GM06990 (cell line): ENCODE measurements around the gene PES1.

Experiments
- DNase-seq: peaks from one replicate; pipeline ENCODE4 v3.0.0-alpha.2; 2011; ENCODE audit not compliant: insufficient read length; ENCODE audit errors: extremely low read depth
- H3K27me3 ChIP-seq: replicated peaks from 2 replicates; pipeline ENCODE4 v1.6.0; 2011; ENCODE audit warnings: low read length; ENCODE audit not compliant: control insufficient read depth, insufficient read depth
- H3K36me3 ChIP-seq: 2 replicates; pipeline ENCODE4 v1.5.1; 2011; ENCODE audit warnings: low read length; ENCODE audit not compliant: control insufficient read depth, insufficient read depth
- H3K4me3 ChIP-seq: replicated peaks from 2 replicates; pipeline ENCODE4 v1.5.1; 2011; ENCODE audit warnings: low read depth, mild to moderate bottlenecking, control low read depth, low read length
- CTCF ChIP-seq: IDR thresholded peaks from 2 replicates; pipeline ENCODE4 v1.5.1; 2011; ENCODE audit warnings: low read length, control low read depth, mild to moderate bottlenecking, inconsistent platforms; ENCODE audit not compliant: insufficient read depth, poor library complexity, severe bottlenecking

PES1 gene

GRCh38 chr22:30610299-30610698 lies 18.6 kb upstream of the PES1 start:
- no peak for TF ChIP-seq CTCF
- no peaks in the 10 kb centered on the region for H3K27me3 ChIP-seq
- no peak for DNase-seq
- no peak overlapping the region for H3K4me3 ChIP-seq
- no peaks in the 10 kb centered on the region for H3K36me3 ChIP-seq

GRCh38 chr22:30609260-30610185 lies 17.8 kb upstream of the PES1 start:
- H3K4me3 ChIP-seq, result no peak overlapping the region
- no peak for TF ChIP-seq CTCF
- no peaks in the 10 kb centered on the region for H3K27me3 ChIP-seq
- no peaks in the 10 kb centered on the region for H3K36me3 ChIP-seq
- peak; percentile 47 for DNase-seq

GRCh38 chr22:30607939-30608338 lies 16.2 kb upstream of the PES1 start:
- Histone ChIP-seq H3K36me3 (no peaks in the 10 kb centered on the region), H3K4me3 (no peak overlapping the region), H3K27me3 (no peaks in the 10 kb centered on the region)
- TF ChIP-seq CTCF, result no peak
- DNase-seq, result no peak

GRCh38 chr22:30607300-30607930 lies 15.7 kb upstream of the PES1 start:
- peak overlapping the region; percentile 63 for H3K4me3 ChIP-seq
- no peaks in the 10 kb centered on the region for H3K27me3 ChIP-seq
- no peak for DNase-seq
- no peaks in the 10 kb centered on the region for H3K36me3 ChIP-seq
- no peak for TF ChIP-seq CTCF

GRCh38 chr22:30606455-30607299 lies 15.0 kb upstream of the PES1 start, which contains the start of gene TCN2:
TSS of gene TCN2 (plus strand) at chr22:30607174. CDS start at chr22:30607332, 158 bp downstream.
- no peak for TF ChIP-seq CTCF
- DNase-seq, result peak; percentile 48
- no peaks in the 10 kb centered on the region for H3K36me3 ChIP-seq
- no peaks in the 10 kb centered on the region for H3K27me3 ChIP-seq
- peak within 1 kb of the TSS; percentile 63 for H3K4me3 ChIP-seq
